ENCODE results near the gene SUPT20HL2. TPM values are rescaled to one million over a fixed set of nuclear protein-coding genes. Genes with fewer than 3 reads are reported as not detected.

Gene SUPT20HL2
- total RNA-seq, 1 experiment from 2014 or later, result not detected

DNA sequence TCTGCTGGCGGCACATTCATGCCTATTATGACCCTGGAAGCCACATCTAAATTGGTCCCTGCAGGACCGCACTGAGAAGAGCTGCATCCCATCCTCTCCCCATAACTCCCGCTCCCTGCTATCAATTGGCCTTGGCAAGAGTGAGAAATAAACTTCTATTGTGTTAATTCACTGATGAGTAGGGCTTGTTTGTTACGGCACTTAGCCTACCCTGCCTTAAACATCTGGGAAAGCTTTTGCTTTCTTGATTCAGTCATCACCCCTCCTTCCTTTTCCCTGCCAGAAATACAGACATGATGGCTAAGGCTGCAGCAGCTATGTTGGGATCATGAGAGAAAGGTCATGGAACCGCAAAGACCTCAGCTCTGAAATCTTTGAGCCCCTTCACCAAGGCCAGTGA, 36.5 kb downstream of the SUPT20HL2 start:
- Histone ChIP-seq H3K4me3 (no peak overlapping the region), H3K27me3 (no peaks in the 10 kb centered on the region), H3K36me3 (no peaks in the 10 kb centered on the region), H3K9me3 (no peaks in the 10 kb centered on the region)
- DNase-seq, result no peak

DNA sequence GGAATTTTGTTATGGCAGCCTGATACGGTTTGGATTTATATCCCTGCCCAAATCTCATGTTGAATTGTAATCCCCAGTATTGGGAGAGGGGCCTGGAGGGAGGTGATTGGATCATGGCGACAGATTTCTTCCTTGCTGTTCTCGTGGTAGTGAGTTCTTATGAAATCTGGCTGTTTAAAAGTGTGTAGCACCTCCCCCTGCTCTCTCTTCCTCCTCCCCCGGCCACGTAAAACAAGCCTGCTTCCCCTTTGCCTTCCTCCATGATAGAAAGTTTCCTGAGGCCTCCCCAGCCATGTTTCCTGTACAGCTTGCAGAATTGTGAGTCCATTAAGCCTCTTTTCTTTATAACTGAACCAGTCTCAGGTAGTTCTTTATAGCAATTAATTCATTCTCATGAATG, 37.9 kb downstream of the SUPT20HL2 start:
- Histone ChIP-seq H3K27me3 (no peaks in the 10 kb centered on the region), H3K9me3 (no peaks in the 10 kb centered on the region), H3K4me3 (no peak overlapping the region), H3K36me3 (no peaks in the 10 kb centered on the region)
- DNase-seq, result no peak

DNA sequence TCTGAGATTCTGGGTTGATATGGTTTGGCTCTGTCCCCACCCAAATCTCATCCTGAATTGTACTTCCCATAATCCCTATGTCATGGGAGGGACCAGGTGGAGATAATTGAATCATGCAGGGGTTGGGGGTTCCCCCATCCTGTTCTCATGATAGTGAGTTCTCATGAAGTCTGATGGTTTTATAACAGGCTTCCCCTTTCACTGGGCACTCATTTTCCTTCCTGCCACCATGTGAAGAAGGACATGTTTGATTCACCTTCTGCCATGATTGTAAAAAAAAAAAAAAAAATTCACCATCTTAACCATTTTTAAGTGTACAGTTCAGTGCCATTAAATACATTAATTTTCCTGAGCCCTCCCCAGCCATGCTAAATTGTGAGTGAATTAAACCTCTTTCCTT, 42.6 kb downstream of the SUPT20HL2 start:
- no peak for DNase-seq
- no peaks in the 10 kb centered on the region for H3K27me3 ChIP-seq
- H3K9me3 ChIP-seq, result no peaks in the 10 kb centered on the region
- H3K36me3 ChIP-seq, result no peaks in the 10 kb centered on the region
- H3K4me3 ChIP-seq, result no peak overlapping the region

DNA sequence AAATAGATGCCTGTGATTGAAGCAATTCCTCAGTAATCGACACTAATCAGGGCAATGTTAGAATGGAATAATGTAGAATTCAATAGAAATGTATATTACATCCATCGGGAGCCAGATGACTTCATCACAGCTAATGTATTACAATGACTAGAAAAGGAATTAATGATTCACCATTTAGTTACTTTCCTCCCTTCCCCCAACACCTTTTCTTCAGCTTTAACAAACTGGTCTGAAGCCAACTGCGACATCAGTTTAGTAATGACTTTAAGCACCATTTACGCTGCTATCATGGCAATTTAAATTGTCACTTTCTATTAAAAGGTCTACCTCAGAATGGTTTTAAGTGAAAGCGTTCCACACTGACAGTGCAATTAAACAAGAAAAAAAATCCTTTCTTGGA, 45.1 kb downstream of the SUPT20HL2 start:
- Histone ChIP-seq H3K27me3 (no peaks in the 10 kb centered on the region), H3K36me3 (no peaks in the 10 kb centered on the region), H3K9me3 (no peaks in the 10 kb centered on the region), H3K4me3 (no peak overlapping the region)
- DNase-seq, result no peak

DNA sequence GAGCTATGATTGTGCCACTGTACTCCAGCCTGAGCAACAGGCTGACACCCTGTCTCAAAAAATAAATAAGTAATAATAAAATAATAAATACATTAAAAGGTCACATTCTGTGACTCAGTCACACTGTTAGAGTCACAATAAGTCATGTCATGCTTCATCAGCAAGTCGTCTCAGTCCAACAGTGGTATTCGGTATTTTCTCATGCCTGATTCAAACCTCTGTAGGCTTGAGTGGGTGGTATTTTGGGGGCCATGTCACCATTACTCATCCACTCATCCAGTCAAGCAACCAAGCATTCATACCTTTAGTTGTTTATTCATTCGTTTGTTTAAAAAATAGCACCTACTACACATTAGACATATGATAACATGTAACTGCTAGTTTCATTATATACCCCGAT, 46.9 kb downstream of the SUPT20HL2 start:
- Histone ChIP-seq H3K27me3 (no peaks in the 10 kb centered on the region), H3K4me3 (no peak overlapping the region), H3K36me3 (no peaks in the 10 kb centered on the region), H3K9me3 (no peaks in the 10 kb centered on the region)
- peak; percentile 38 for DNase-seq

DNA sequence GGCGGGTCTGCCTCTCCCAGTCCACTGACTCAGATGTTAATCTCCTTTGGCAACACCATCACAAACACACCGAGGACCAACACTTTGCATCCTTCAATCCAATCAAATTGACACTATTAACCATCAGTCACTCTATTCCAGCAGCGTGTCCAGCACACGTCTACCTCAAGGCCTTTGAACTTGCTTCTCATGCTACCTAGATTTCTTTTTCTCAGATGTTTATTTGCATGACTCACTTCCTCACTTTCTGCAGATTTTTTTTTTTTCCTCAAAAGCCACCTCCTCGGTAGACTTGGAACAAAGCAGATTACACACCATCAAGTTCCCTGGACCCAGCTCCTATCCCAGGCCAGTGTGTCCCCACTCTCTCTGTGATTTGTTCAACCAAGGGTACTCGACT, 49.5 kb downstream of the SUPT20HL2 start:
- Histone ChIP-seq H3K9me3 (no peaks in the 10 kb centered on the region), H3K27me3 (no peaks in the 10 kb centered on the region), H3K36me3 (no peaks in the 10 kb centered on the region), H3K4me3 (no peak overlapping the region)
- no peak for DNase-seq

DNA sequence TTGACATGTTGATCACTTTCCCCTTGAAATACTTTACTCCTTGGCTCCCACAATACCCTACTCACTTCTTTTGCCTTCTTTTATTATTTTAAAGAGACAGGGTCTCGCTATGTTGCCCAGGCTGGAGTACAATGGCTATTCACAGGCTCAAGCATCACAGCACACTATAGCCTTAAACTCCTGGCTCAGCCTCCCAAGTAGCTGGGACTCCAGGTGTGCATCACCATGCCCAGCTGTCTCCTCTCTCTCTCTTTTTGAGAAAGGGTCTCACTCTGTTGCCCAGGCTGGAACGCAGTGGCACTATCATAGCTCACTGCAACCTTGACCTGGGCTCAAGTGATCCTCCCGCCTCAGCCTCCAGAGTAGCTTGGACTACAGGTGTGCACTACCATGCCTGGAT, 51.6 kb downstream of the SUPT20HL2 start:
- Histone ChIP-seq H3K4me3 (no peak overlapping the region), H3K27me3 (no peaks in the 10 kb centered on the region), H3K9me3 (no peaks in the 10 kb centered on the region), H3K36me3 (no peaks in the 10 kb centered on the region)
- no peak for DNase-seq

Other genes starting within 250 kb of the SUPT20HL2 start
- 5.9 and 9.5 TPM in 2 replicates for gene ZFX, start 164.3 kb downstream of the SUPT20HL2 start, total RNA-seq (2014; rRNA removed; shearing (Covaris generic); ENCODE audit: low replicate concordance)
- gene SUPT20HL1, start 46.6 kb upstream of the SUPT20HL2 start, total RNA-seq (2014; rRNA removed; shearing (Covaris generic); ENCODE audit: low replicate concordance), result not detected in 2 replicates
- 3.1 and 3.8 TPM in 2 replicates for gene PDK3, start 151.2 kb upstream of the SUPT20HL2 start, total RNA-seq (2014; rRNA removed; shearing (Covaris generic); ENCODE audit: low replicate concordance)

Data from MG63 (cell line).